Measurements from ENCODE around the gene MTARC2. TPM values are rescaled to one million over a fixed set of nuclear protein-coding genes. Genes with fewer than 3 reads are reported as not detected.

The MTARC2 gene
- 10 to 100 TPM; 41.2 to 45.8 TPM for total RNA-seq
- polyA plus RNA-seq (ENCODE audit: insufficient read length in 6 of 6) = 10 to 100 TPM; 70.1 to 84.3 (median 81.2) TPM
- long read RNA-seq, donor 1, transcript MARC2-202 (8 exons, 2,134 nt) = major isoform, 5 of 11 reads
- long read RNA-seq, donor 1, partial matches to known transcripts = 6 of 11 reads
- long read RNA-seq, donor 1, other reads (novel, unspliced or antisense) = 0 of 11 reads
- long read RNA-seq, donor 2, transcript MARC2-202 (8 exons, 2,134 nt) = major isoform, 5 of 5 reads
- long read RNA-seq, donor 2, partial matches to known transcripts = 0 of 5 reads
- long read RNA-seq, donor 2, other reads (novel, unspliced or antisense) = 0 of 5 reads
- long read RNA-seq, donor 3, transcript MARC2-202 (8 exons, 2,134 nt) = major isoform, 8 of 10 reads
- long read RNA-seq, donor 3, partial matches to known transcripts = 0 of 10 reads
- long read RNA-seq, donor 3, other reads (novel, unspliced or antisense) = 0 of 10 reads
- long read RNA-seq, donor 4, transcript MARC2-202 (8 exons, 2,134 nt) = major isoform, 14 of 21 reads
- long read RNA-seq, donor 4, partial matches to known transcripts = 2 of 21 reads
- long read RNA-seq, donor 4, other reads (novel, unspliced or antisense) = 5 of 21 reads
- long read RNA-seq, donor 5, transcript MARC2-202 (8 exons, 2,134 nt) = major isoform, 9 of 20 reads
- long read RNA-seq, donor 5, partial matches to known transcripts = 11 of 20 reads
- long read RNA-seq, donor 5, other reads (novel, unspliced or antisense) = 0 of 20 reads
- long read RNA-seq, donor 6, transcript MARC2-202 (8 exons, 2,134 nt) = major isoform, 5 of 14 reads
- long read RNA-seq, donor 6, partial matches to known transcripts = 9 of 14 reads
- long read RNA-seq, donor 6, other reads (novel, unspliced or antisense) = 0 of 14 reads
- long read RNA-seq, donor 7, partial matches to known transcripts = 0 of 3 reads
- long read RNA-seq, donor 7, other reads (novel, unspliced or antisense) = 0 of 3 reads
- long read RNA-seq, donor 8, partial matches to known transcripts = 0 of 3 reads
- long read RNA-seq, donor 8, other reads (novel, unspliced or antisense) = 0 of 3 reads
- long read RNA-seq, donor 9 = 0 reads
- long read RNA-seq, donor 10, transcript MARC2-202 (8 exons, 2,134 nt) = major isoform, 15 of 22 reads
- long read RNA-seq, donor 10, partial matches to known transcripts = 3 of 22 reads
- long read RNA-seq, donor 10, other reads (novel, unspliced or antisense) = 4 of 22 reads
- long read RNA-seq, donor 11, partial matches to known transcripts = 0 of 2 reads
- long read RNA-seq, donor 11, other reads (novel, unspliced or antisense) = 0 of 2 reads
- long read RNA-seq, donor 12, partial matches to known transcripts = 0 of 4 reads
- long read RNA-seq, donor 12, other reads (novel, unspliced or antisense) = 0 of 4 reads

- Histone ChIP-seq H3K27ac (peak within 1 kb of the TSS; percentile 84 to 91), H3K27me3 (peaks cover 0 to 24% of the 10 kb centered on the region in 2 donors), H3K36me3 (no peaks in the 10 kb centered on the region), H3K9me3 (no peaks in the 10 kb centered on the region), H3K4me3 (peak within 1 kb of the TSS; percentile 65 to 66), H3K4me1 (peaks cover 12 to 40% of the 10 kb centered on the region in 2 donors)
- ATAC-seq (peak; percentile 94), DNase-seq (peak; percentile 87 to 92 (median 90))
- intact Hi-C loops (cut with DNase I) = no loop called here
- TF ChIP-seq CTCF (IDR thresholded peaks at IDR 0.05) = no peak
These were observed at the start of gene MTARC2 for GRCh38 chr1:220748089-220748934. MTARC2 (plus strand) TSS chr1:220748322; CDS start chr1:220748532, 210 bp downstream.

GRCh38 chr1:220698607-220699016, 49.5 kb upstream of the MTARC2 start:
- ATAC-seq = no peak
- Histone ChIP-seq H3K27ac (no peak overlapping the region), H3K9me3 (no peaks in the 10 kb centered on the region), H3K27me3 (no peaks in the 10 kb centered on the region), H3K4me1 (no peaks in the 10 kb centered on the region), H3K4me3 (no peak overlapping the region), H3K36me3 (peaks cover 0 to 8% of the 10 kb centered on the region in 2 donors)
- no peak for TF ChIP-seq CTCF (IDR thresholded peaks at IDR 0.05)
- intact Hi-C loops (cut with DNase I) = no loop called here
- DNase-seq = no peak

GRCh38 chr1:220699044-220699443, 49.1 kb upstream of the MTARC2 start:
- DNase-seq (no peak), ATAC-seq (no peak)
- H3K4me1 ChIP-seq = no peaks in the 10 kb centered on the region
- H3K9me3 ChIP-seq = no peaks in the 10 kb centered on the region
- intact Hi-C loops (cut with DNase I) = no loop called here
- H3K27ac ChIP-seq = no peak overlapping the region
- peaks cover 0 to 8% of the 10 kb centered on the region in 2 donors for H3K36me3 ChIP-seq
- TF ChIP-seq CTCF (IDR thresholded peaks at IDR 0.05) = no peak
- no peak overlapping the region for H3K4me3 ChIP-seq
- H3K27me3 ChIP-seq = no peaks in the 10 kb centered on the region

DNA sequence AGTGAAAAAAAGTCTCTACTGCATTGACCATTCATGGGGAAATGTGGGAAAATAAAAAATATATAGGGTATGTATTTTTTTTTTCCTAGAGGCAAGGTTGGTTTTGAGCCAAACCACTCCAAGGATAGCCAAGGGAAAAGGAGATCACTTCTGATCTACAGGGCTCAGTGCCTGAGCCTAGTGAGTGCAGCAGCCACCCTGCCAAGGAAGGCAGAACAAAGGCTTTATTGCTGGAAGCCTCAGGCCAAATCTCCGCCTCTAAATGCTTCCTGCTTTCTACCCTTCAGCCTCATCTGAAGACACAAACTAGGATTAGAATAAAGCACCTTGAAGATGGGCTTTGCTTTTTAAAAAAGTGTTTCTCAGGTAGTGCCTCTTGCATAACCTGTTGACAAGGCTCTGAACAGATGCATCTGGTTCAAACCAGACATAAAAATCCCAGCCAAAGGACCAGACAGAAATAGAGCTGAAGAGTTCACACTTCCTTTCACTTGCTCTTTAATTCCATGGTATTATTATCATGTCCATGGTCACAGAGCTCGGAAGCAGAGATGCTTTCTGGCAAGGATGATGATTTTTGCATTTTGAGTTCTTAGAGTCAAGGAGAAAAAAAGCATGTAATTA, 47.5 kb upstream of the MTARC2 start:
- ATAC-seq (no peak), DNase-seq (peak in 1 of 4 donors; percentile 64)
- Histone ChIP-seq H3K27ac (no peak overlapping the region), H3K36me3 (peaks cover 0 to 8% of the 10 kb centered on the region in 2 donors), H3K4me1 (no peaks in the 10 kb centered on the region), H3K27me3 (no peaks in the 10 kb centered on the region), H3K4me3 (no peak overlapping the region), H3K9me3 (no peaks in the 10 kb centered on the region)
- no peak for TF ChIP-seq CTCF (IDR thresholded peaks at IDR 0.05)
- intact Hi-C loops (cut with DNase I) = no loop called here
